HG03135 (cell line): Measurements from ENCODE around the gene RCBTB2.
"Not testable (repeated sequence)": the region's sequence is repeated elsewhere in the genome, so short reads cannot be mapped to it uniquely, and the experiment has no call there.

ENCODE experiments used
- ATAC-seq: cut with Tn5 transposase; IDR thresholded peaks from one replicate; pipeline ENCODE4 v1.9.1; 2021; ENCODE audit warnings: mild to moderate bottlenecking, moderate library complexity; ENCODE audit not compliant: unreplicated experiment

RCBTB2 gene

GRCh38 chr13:48532506-48533499, at the start of gene RCBTB2:
Gene RCBTB2, minus strand, starts transcription at chr13:48533080. Its CDS starts 11,141 bp downstream, at chr13:48521939.
- ATAC-seq: peak; percentile 78

- no peak for ATAC-seq
These were observed 49.2 kb upstream of the RCBTB2 start for GRCh38 chr13:48582084-48582483.

GRCh38 chr13:48580896-48581295, 48.0 kb upstream of the RCBTB2 start:
- no peak for ATAC-seq

GRCh38 chr13:48580185-48580803, 47.4 kb upstream of the RCBTB2 start:
- no peak for ATAC-seq

- not testable (repeated sequence) for ATAC-seq
These were observed 47.0 kb upstream of the RCBTB2 start for GRCh38 chr13:48579919-48580180.

DNA sequence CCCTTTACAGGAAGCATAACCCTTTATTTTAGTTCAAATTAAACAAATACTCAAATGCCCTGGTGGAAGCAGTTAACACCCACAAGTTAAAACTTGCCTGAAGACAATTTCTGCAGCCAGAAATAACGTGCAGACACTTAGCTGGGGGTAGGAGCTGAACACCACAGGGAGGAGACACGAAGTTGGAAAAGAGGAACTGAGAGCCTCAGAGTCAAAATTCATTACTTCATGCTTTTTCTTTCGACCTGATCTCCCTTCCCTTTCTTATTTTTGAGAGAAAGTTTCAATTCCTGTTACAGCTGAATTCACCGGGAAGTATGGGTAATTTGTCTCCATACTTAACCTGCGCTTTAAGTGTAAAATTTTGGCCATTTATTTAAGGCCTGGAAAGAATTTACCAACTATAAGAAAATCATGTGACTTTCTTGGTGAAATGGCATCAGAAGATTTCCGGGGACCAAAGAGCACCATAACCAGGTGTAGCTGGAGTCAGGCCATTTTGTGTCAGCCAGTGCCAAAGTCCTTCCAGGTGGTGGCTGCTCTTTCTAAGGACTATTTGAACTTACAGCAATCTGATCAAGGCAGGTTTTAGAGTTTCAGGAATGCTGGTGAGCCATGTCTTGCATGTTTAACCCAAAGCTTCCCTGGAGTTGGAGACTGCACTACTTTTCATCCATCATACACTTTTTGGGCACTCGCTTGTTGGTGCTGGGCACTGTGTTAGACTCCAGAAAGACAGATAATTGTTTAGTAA, 46.5 kb upstream of the RCBTB2 start:
- ATAC-seq: peak; percentile 74

DNA sequence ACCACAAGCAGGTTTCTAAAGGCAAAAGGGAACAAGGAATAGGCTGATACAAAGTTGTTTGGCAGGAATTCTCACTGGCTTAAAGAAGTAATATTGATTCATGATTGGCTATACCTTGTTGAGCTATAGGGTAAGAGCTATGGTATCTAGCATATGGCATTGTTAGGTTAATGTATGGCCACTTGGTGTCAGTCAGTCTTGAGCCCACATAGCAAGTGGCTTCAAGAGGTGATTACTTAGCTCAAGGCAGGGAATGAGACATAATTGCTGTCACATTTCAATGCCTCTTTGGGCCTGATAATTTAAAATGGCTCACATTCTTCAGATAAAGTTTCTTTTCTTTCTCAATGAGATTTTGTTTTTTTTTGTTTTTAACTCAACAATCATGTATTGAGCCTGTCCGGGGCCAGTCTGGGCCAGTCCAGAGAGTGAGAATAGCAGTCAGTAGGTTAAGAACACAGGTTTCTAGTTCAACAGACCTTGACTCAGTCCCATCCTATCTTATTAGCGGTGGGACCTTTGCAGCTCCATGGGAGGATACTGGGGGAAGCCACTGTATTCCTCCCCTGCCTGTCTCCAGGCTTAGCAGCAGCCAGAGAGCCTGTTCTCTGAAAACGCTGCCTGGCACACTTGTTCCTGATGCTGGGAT, 45.8 kb upstream of the RCBTB2 start:
- ATAC-seq: peak; percentile 40

GRCh38 chr13:48576448-48577010, 43.6 kb upstream of the RCBTB2 start:
- ATAC-seq: no peak

GRCh38 chr13:48575031-48575430, 42.2 kb upstream of the RCBTB2 start:
- no peak for ATAC-seq

GRCh38 chr13:48574041-48574796, 41.3 kb upstream of the RCBTB2 start:
- ATAC-seq: no peak

DNA sequence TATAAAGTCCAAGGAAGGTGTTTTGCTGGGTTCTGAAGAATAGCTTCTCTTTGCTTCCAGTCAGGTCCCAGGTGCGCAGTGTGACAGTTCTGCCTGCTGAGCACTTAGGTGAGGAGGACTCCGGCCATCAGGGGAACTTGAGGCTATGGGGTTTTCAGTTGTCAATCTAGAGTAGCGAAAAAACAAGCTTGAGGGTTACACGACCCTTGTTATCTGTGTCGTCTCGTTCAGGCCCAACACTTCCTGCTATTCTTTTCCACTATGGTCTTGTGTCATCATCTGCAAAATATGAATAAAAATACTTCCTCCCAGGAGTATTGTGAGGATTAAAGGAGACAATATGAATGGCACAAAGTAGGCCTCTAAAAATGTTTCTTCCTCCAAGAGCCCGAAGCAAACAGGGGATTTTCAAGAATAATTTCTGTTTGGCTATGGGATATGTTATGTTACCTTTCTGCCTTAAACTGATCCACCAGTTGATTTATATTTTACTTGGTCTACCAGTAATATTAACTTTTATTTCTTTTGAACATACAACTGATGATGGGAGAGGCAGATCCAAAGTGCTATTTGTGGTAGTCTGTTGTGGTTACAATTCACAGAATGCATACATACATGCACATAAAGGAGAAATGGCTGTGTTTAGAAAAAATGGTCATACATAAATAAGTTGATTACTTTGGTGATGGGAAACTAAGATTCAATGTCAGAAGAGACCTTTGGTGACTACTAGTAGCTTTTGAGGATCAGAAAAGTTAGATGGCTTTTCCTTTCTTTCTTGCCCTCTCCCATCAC, 40.5 kb upstream of the RCBTB2 start:
- ATAC-seq: no peak

DNA sequence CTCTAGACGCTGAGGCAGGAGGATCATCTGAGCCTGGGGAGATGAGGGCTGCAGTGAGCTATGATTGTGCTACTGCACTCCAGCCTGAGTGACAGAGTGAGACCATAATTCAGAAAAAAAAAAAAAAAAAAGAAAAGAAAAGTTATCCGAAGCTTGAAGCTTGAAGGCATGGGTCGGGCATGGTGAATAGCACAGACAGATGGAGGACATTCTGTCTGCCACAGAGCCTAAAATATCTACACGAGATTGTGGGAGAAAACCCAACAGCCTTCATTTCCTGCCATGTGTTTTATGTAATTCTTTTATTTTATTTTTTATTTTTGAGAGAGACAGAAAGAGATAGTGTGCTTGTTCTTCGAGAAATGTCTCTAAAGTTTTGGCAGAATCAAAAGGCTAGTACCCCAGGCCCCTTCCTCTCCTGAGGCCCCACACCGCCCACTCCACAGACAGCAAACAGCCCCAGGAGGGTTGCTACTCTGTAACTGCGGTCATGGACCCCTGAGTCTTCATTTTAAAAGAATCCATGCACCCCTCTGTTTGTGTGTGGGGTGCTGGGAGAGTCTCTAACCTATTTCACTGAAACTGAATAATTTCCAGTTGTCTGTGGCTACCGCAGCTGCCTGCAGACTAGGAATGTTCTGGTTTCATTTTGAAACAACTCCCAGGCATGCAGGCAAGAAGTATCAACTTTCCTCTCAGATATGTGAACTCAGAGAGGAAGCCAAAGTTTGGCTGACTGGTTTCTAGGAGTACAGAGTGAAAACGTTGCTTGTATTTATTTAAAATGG, 38.4 kb upstream of the RCBTB2 start:
- ATAC-seq: no peak

DNA sequence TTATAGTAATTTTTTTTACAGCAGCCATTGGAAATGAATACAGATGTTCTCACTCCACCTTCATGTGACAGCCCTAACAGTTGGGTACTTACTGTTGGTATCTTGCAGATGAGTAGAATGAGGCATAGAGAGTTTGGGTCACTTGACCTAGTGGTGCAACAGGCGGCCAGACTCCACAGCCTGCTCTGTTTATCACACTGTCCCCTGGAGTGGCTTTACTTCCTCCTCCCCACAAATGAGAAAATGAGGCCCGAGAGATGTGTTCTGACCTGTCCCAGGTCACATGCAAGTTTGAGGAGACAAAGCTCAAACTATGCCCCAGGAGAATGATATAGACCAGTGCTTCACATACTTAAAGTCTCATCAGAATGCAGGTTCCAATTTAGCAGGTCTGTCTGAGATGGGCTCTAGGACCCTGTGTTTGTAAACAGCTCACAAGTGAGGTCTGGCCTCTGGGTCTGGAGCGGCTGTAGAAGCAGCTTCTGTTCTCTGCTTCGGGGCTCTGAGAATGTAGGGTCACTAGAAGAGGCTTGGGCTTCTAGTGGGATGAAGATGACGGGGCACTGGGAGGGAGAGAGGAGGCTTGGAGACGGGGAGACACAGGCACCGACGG, 37.4 kb upstream of the RCBTB2 start:
- ATAC-seq: no peak

DNA sequence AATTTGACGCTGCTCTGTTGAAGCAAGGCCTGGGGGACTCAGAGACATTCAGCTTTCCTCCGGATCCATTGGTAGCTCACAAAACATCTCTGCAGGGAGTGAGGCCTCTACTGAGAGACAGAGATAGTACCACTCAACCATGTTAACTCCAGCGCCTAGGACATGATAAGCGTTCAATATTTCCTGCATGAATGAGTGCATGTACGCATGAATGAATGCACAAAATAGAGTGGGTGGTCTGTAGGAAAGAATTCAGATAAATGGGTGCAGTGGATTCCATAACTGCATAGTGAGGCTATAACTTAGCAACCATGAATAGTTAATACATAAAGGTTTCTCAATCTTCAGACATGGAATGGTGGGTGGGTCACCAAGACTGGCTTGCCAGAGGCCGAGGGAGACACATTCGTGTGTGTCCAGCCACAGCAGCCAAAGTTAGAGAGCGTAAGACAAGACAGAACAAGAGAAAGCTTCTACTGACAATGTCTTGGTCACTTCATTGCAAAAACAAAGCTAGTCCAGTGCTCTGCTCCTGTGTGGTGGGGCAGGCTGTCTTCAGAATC, 36.3 kb upstream of the RCBTB2 start:
- no peak for ATAC-seq

DNA sequence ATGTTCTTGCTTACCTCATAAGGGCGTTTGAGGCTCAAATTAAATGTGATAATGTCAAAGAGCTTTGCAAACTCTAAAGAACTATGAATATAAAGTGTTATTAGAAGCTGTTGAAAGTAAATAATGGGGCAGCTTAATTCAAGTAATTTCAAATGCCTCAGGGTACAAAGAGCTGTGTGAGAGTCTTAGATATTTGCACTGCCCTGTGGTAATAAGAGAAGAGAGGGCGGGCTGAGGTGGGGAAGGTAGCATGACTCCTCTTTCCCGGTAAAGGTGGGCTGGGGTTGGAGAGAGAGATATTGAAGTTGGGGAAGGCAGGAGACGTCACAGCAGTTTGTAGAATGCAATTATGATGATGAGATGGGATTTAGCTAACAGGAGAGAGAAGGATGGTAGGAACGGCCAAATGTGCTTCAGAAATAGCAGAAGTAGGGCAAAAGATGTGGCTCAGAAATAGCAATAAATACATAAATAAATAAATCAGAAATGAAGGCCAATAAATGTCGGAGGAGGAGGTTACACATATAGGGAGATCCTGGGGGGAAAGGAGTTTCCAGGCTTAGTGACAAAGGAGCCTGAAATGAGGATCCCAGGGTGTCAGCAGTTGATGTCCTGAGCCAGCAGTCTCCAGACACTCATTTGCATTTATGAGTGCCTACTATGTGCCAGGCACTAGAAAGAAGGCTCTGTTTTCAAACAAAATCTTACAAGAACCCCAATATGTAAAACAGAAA, 35.7 kb upstream of the RCBTB2 start:
- ATAC-seq: no peak

- no peak for ATAC-seq
These were observed 34.9 kb upstream of the RCBTB2 start for GRCh38 chr13:48567515-48568369.
